Brain microvascular endothelial cell (primary cell): ENCODE data around the gene PHLPP1.

Experiments used
- DNase-seq: peaks from one replicate; pipeline ENCODE4 v3.0.0-alpha.2; 2020
- H3K27ac ChIP-seq: fragments of 250-450 bp; sonication (Bioruptor Pico); 2 replicates; pipeline ENCODE4 v1.5.1; 2020; ENCODE audit warnings: mild to moderate bottlenecking, moderate library complexity
- H3K27me3 ChIP-seq: fragments of 250-450 bp; sonication (Bioruptor Pico); replicated peaks from 2 replicates; pipeline ENCODE4 v1.5.1; 2020; ENCODE audit warnings: mild to moderate bottlenecking
- H3K36me3 ChIP-seq: fragments of 250-450 bp; sonication (Bioruptor Pico); replicated peaks from 2 replicates; pipeline ENCODE4 v1.5.1; 2020; ENCODE audit warnings: mild to moderate bottlenecking
- H3K4me3 ChIP-seq: 2 replicates; pipeline ENCODE4 v1.5.1; 2011; ENCODE audit warnings: low read depth, mild to moderate bottlenecking, control low read depth, low read length, moderate library complexity
- in situ Hi-C: cut with HindIII; loops from 2 replicates; pipeline ENCODE4 v1.10.0; 2017; ENCODE audit warnings: low sequenced_read_pairs, low pct_ligation_motif_present
- TF ChIP-seq, protein P1 (sequence below): IDR thresholded peaks from 2 replicates; pipeline ENCODE4 v1.5.1; 2011; ENCODE audit warnings: low read depth, mild to moderate bottlenecking, moderate library complexity, low read length, control low read depth, inconsistent platforms; ENCODE audit errors: missing control alignments

The PHLPP1 gene

DNA sequence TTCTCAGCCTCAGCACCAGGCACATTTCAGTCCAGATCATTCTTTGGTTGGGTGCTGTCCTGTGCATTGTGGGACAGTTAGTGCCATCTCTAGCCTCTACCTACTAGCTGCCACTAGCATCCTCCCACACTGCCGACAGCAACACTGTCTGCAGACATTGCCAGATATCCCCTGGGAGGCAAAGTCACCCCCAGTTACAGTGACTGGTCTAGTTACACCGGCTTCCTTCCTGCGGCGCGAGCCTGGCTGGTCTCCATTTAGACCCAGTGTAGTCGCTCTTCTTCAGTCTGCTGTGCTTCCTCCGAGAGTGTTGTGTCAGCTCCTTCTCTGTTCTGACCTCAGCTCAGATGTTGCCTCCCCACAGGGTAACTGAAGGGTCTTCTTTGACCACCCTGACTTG lies 283.1 kb downstream of the PHLPP1 start:
- no peaks in the 10 kb centered on the region for H3K27me3 ChIP-seq
- no peaks in the 10 kb centered on the region for H3K36me3 ChIP-seq
- H3K4me3 ChIP-seq = no peak overlapping the region
- no peak for DNase-seq
- no peak overlapping the region for H3K27ac ChIP-seq
- TF ChIP-seq, protein P1, sequence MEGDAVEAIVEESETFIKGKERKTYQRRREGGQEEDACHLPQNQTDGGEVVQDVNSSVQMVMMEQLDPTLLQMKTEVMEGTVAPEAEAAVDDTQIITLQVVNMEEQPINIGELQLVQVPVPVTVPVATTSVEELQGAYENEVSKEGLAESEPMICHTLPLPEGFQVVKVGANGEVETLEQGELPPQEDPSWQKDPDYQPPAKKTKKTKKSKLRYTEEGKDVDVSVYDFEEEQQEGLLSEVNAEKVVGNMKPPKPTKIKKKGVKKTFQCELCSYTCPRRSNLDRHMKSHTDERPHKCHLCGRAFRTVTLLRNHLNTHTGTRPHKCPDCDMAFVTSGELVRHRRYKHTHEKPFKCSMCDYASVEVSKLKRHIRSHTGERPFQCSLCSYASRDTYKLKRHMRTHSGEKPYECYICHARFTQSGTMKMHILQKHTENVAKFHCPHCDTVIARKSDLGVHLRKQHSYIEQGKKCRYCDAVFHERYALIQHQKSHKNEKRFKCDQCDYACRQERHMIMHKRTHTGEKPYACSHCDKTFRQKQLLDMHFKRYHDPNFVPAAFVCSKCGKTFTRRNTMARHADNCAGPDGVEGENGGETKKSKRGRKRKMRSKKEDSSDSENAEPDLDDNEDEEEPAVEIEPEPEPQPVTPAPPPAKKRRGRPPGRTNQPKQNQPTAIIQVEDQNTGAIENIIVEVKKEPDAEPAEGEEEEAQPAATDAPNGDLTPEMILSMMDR = no peak
- in situ Hi-C loops = no loop called here

DNA sequence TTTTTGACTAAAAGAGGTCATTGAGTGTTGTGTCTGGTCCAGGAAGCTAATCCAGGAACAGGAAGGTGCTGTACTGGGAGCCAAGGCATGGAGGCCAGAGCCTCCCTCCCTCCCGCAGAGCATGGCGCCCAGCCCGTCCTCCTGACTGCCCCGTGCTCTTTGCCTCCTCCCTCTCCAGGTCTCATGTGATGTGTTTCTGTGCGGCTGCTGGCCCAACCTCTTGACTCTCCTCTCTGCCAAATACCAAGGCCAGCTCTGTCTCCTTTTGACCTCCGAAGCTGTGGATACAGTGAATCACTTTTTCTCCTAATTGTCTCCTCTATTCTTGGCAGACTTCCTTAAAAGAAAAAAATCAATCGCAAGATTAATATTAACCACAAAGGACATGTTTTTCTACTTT lies 284.1 kb downstream of the PHLPP1 start:
- Histone ChIP-seq H3K36me3 (no peaks in the 10 kb centered on the region), H3K4me3 (no peak overlapping the region), H3K27ac (no peak overlapping the region), H3K27me3 (no peaks in the 10 kb centered on the region)
- TF ChIP-seq, protein P1 = no peak
- in situ Hi-C loops = no loop called here
- DNase-seq = peak; percentile 6

DNA sequence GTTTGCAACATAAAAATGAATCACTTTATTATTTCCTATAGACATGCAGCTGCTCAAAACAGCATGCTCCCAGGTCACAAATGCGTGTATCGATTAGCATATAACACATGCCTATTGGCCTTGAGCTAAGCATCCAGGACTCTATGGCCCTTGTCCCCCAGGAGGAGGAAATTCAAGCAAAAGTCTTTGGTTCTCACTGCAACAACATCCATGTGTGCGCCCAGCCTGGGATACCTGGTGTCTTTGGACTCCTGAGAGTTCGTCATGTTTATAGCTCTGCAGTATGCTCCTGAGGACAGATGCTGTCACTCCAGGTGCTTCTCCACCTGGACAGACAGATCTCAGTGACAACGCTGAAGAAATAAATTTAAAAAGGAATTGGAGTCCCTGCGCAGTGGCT lies 284.6 kb downstream of the PHLPP1 start:
- DNase-seq = no peak

DNA sequence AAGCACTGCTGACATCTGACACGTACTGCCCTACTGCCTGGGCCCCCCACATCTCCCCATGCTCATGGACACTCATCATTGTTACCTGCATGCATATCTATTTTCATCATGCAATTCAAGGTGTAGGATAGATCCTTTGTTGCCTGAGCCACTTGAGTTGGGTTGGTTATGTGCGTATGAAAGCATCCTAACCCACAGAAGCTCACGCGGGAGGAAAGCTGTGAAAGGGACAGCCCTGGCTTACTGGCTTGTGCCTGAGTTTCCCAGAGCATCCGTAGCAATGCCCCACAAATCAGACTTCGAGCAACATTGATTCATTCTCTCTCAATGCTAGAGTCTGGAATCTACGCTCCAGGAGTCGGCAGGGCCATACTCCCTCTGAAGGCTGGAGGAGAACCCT lies 285.5 kb downstream of the PHLPP1 start:
- no peaks in the 10 kb centered on the region for H3K27me3 ChIP-seq
- no peak overlapping the region for H3K4me3 ChIP-seq
- in situ Hi-C loops = no loop called here
- TF ChIP-seq, protein P1 = no peak
- H3K27ac ChIP-seq = no peak overlapping the region
- no peak for DNase-seq
- no peaks in the 10 kb centered on the region for H3K36me3 ChIP-seq

More for the DNA sequence above, 284.6 kb downstream of the PHLPP1 start:
- in situ Hi-C loops = no loop called here
- TF ChIP-seq, protein P1 = no peak
- Histone ChIP-seq H3K4me3 (no peak overlapping the region), H3K27me3 (no peaks in the 10 kb centered on the region), H3K27ac (no peak overlapping the region), H3K36me3 (no peaks in the 10 kb centered on the region)

DNA sequence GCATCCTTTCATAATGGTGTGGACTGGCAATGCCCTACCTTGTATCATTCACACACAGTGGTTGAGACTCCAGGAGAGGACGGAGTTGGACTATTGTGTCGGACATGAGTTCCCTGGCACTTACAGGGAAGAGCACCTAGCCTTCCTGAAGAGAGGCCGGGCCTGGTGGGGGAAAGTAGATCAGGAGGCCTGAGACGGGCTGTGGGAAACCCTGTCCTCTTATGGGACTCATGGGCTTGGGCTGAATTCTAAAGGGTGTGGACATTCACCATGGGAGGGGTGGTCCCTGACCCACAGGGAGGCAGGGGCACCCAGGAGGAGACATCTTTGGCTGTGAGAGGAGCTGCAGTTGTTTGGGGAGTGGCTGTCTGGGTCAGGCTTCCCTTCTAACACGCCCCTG lies 286.5 kb downstream of the PHLPP1 start:
- H3K27me3 ChIP-seq = no peaks in the 10 kb centered on the region
- DNase-seq = no peak

DNA sequence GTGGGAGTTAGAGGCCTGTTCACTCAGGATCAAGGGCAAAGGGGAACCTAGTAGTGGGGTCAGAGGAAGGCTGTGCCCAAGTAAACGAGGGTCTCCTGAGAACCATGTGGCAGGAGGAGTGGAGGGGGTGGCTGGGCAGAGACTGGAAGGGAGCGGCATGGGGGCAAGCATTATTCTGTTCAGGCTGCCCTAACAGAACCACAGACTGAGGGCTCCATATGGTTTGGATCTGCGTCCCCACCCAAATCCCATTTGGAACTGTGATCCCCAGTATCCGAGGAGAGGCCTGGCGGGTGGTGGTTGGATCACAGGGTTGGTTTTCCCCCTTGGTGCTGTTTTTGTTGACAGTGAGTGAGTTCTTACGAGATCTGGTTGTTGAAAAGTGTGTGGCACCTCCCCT lies 287.0 kb downstream of the PHLPP1 start:
- Histone ChIP-seq H3K36me3 (no peaks in the 10 kb centered on the region), H3K27me3 (no peaks in the 10 kb centered on the region), H3K27ac (no peak overlapping the region), H3K4me3 (no peak overlapping the region)
- in situ Hi-C loops = no loop called here
- TF ChIP-seq, protein P1 = no peak
- no peak for DNase-seq

More for the DNA sequence above, 286.5 kb downstream of the PHLPP1 start:
- Histone ChIP-seq H3K4me3 (no peak overlapping the region), H3K27ac (no peak overlapping the region), H3K36me3 (no peaks in the 10 kb centered on the region)
- in situ Hi-C loops = no loop called here
- TF ChIP-seq, protein P1 = no peak
